Spleen (tissue), 11 donors: ENCODE data around the gene C5orf58. TPM values are rescaled to one million over a fixed set of nuclear protein-coding genes. Genes with fewer than 3 reads are reported as not detected.
A peak's percentile ranks its signal among the peaks of the same experiment; 100 is the strongest.

Source experiments
- DNase-seq: peaks from one replicate; pipeline ENCODE4 v3.0.0-alpha.2; 2020
- H3K27ac ChIP-seq, 8 donors: fragments of 200-600 bp; sonication (generic) in 7 of 8; 1 replicate in 4 of 8; 2 replicates in 4 of 8; pipeline versions ENCODE4 v1.5.0 to v1.8.0; 2016 to 2021; ENCODE audit warnings: inconsistent platforms in 4 of 8, mild to moderate bottlenecking in 4 of 8, moderate library complexity in 1 of 8
- H3K27me3 ChIP-seq, 7 donors: fragments of 200-600 bp; sonication (generic) in 6 of 7; replicated peaks in 1 of 7; 1 replicate in 4 of 7; 2 replicates in 3 of 7; pipeline versions ENCODE4 v1.5.0 to v1.8.0; 2016 to 2021; ENCODE audit warnings: inconsistent platforms in 3 of 7, mild to moderate bottlenecking in 1 of 7
- H3K36me3 ChIP-seq, 6 donors: fragments of 200-600 bp; sonication (generic) in 5 of 6; 1 replicate in 4 of 6; 2 replicates in 2 of 6; pipeline versions ENCODE4 v1.5.0 to v1.8.0; 2016 to 2021; ENCODE audit warnings: inconsistent platforms in 2 of 6
- H3K4me1 ChIP-seq, 6 donors: fragments of 200-600 bp; sonication (generic) in 5 of 6; 1 replicate in 3 of 6; 2 replicates in 3 of 6; pipeline versions ENCODE4 v1.5.0 to v1.8.0; 2016 to 2021; ENCODE audit warnings: inconsistent platforms in 3 of 6
- H3K4me3 ChIP-seq, 8 donors: fragments of 200-600 bp; sonication (generic) in 7 of 8; 1 replicate in 4 of 8; 2 replicates in 4 of 8; pipeline versions ENCODE4 v1.5.0 to v1.8.0; 2016 to 2021; ENCODE audit warnings: inconsistent platforms in 4 of 8, mild to moderate bottlenecking in 4 of 8, moderate library complexity in 2 of 8
- H3K9me3 ChIP-seq, 8 donors: fragments of 200-600 bp; sonication (generic) in 7 of 8; 1 replicate in 4 of 8; 2 replicates in 4 of 8; pipeline versions ENCODE4 v1.5.0 to v1.8.0; 2016 to 2021; ENCODE audit warnings: inconsistent platforms in 4 of 8
- CTCF ChIP-seq, 11 experiments: fragments of 200-600 bp in 7 of 11; fragments of 450-650 bp in 4 of 11; sonication (generic) in 4 of 11; IDR thresholded peaks in 8 of 11; conservative IDR thresholded peaks in 3 of 11; 1 replicate in 7 of 11; 2 replicates in 4 of 11; pipeline versions ENCODE4 v1.4.0 to v1.8.0; 2016 to 2021; ENCODE audit warnings: antibody characterized with exemption in 11 of 11, inconsistent platforms in 4 of 11, mild to moderate bottlenecking in 1 of 11
- POLR2A ChIP-seq, 3 donors: fragments of 450-650 bp; IDR thresholded peaks; one replicate each; pipeline ENCODE4 v1.5.1; 2017; ENCODE audit warnings: antibody characterized with exemption in 3 of 3, mild to moderate bottlenecking in 1 of 3
- POLR2AphosphoS5 ChIP-seq, 3 donors: sonication (generic); formaldehyde crosslinking; IDR thresholded peaks; one replicate each; pipeline ENCODE4 v1.5.1; 2017; ENCODE audit warnings: antibody characterized with exemption in 3 of 3
- WGBS, 5 donors: extraction: QIAGEN DNeasy Blood & Tissue Kit in 3 of 5; methylation state at CpG; one replicate each; pipeline versions ENCODE4 v1.1.5 to v1.1.7; 2013 to 2018; 5-methylcytosine and 5-hydroxymethylcytosine counted together
- intact Hi-C: fragments of 100-400 bp; cut with DNase I; formaldehyde crosslinking; loops from one replicate; pipeline ENCODE4 v1.15.0; 2023; ENCODE audit warnings: low total_unique reads
- polyA plus RNA-seq, 3 donors: library from polyadenylated mRNA; stranded (reverse); fragments of 200-250 nt; gene quantifications; one replicate each; pipeline ENCODE4 v1.2.1, GENCODE V29; 2013
- total RNA-seq, 7 donors: library from RNA; depleted of rRNA in 3 of 7; stranded (reverse); fragments of >200 nt in 3 of 7; fragmentation: NEBNext Ultra II Directional in 4 of 7; extraction: Animal tissue kit (Norgen Biotek cat#: 25700) in 4 of 7; gene quantifications; one replicate each; pipeline versions ENCODE4 v1.1.0 to v1.2.1, GENCODE V29; 2016 to 2021
- donor health status: healthy with polysubstance abuse.
- donor health status: DM: no; HTN: no; CAD: no; lungs with moderate emphysema.
- donor health status: DM: no; HTN: no; CAD: no.
- donor health status: Bipolar disorder and iron deficiency.
- donor health status: healthy.
- donor health status: DM: no; HTN: no; CAD: no.
- donor health status: DM: yes; HTN: yes; CAD: no.

The C5orf58 gene
- total and polyA plus RNA-seq, 10 donors: 0.35 TPM; not detected in 9

GRCh38 chr5:170268153-170268689 is 35.4 kb downstream of the C5orf58 start:
- Histone ChIP-seq H3K4me1 (peaks cover 42 to 100% (median 78%) of the 10 kb centered on the region in 6 donors), H3K27me3 (peaks cover 0 to 10% (median 0%) of the 10 kb centered on the region in 7 donors), H3K27ac (peak overlapping the region; percentile 37 to 99 (median 85)), H3K36me3 (peaks cover 0 to 100% (median 28%) of the 10 kb centered on the region in 6 donors), H3K4me3 (peak overlapping the region in 1 of 8 donors; percentile 42), H3K9me3 (no peaks in the 10 kb centered on the region)
- WGBS, 5 donors: 26 to 47% (median 40%) methylated on average over 15 of the region's 15 CpGs
- no peak for DNase-seq
- TF ChIP-seq CTCF (IDR thresholded peaks at IDR 0.05 in 8 of 11, conservative IDR thresholded peaks at IDR 0.05 in 3 of 11) (peak in 3 of 11 experiments; percentile 10 to 33 (median 29)), POLR2AphosphoS5 (IDR thresholded peaks at IDR 0.05) (no peak), POLR2A (IDR thresholded peaks at IDR 0.05) (no peak)
- intact Hi-C loops: loop anchor here (5.0 kb wide), 2 partner anchors 69 to 154 kb away; no protein-coding TSS in a partner anchor

GRCh38 chr5:170268884-170269283 is 36.1 kb downstream of the C5orf58 start:
- Histone ChIP-seq H3K9me3 (no peaks in the 10 kb centered on the region), H3K4me3 (peak overlapping the region in 1 of 8 donors; percentile 42), H3K27ac (peak overlapping the region; percentile 31 to 99 (median 85)), H3K4me1 (peaks cover 48 to 100% (median 81%) of the 10 kb centered on the region in 6 donors), H3K36me3 (peaks cover 0 to 100% (median 27%) of the 10 kb centered on the region in 6 donors), H3K27me3 (peaks cover 0 to 10% (median 0%) of the 10 kb centered on the region in 7 donors)
- intact Hi-C loops: loop anchor here (5.0 kb wide), 2 partner anchors 68 to 153 kb away; no protein-coding TSS in a partner anchor
- TF ChIP-seq CTCF (IDR thresholded peaks at IDR 0.05 in 8 of 11, conservative IDR thresholded peaks at IDR 0.05 in 3 of 11): no peak
- TF ChIP-seq POLR2AphosphoS5 (IDR thresholded peaks at IDR 0.05): peak in 1 of 3 donors; percentile 79
- 2 to 29% (median 12%) methylated on average over 3 of the region's 3 CpGs for WGBS, 5 donors
- DNase-seq: no peak

- Histone ChIP-seq H3K9me3 (no peaks in the 10 kb centered on the region), H3K27ac (peak overlapping the region; percentile 31 to 99 (median 85)), H3K4me3 (peak overlapping the region in 1 of 8 donors; percentile 5), H3K4me1 (peaks cover 49 to 100% (median 88%) of the 10 kb centered on the region in 6 donors), H3K36me3 (peaks cover 0 to 100% (median 29%) of the 10 kb centered on the region in 6 donors), H3K27me3 (peaks cover 0 to 10% (median 0%) of the 10 kb centered on the region in 7 donors)
- DNase-seq: no peak
- TF ChIP-seq CTCF (IDR thresholded peaks at IDR 0.05 in 8 of 11, conservative IDR thresholded peaks at IDR 0.05 in 3 of 11) (no peak), POLR2AphosphoS5 (IDR thresholded peaks at IDR 0.05) (peak in 1 of 3 donors; percentile 52), POLR2A (IDR thresholded peaks at IDR 0.05) (no peak)
- intact Hi-C loops: loop anchor here (5.0 kb wide), 2 partner anchors 68 to 153 kb away; no protein-coding TSS in a partner anchor
- WGBS, 5 donors: 66 to 83% (median 70%) methylated on average over 7 of the region's 7 CpGs
These were observed 36.8 kb downstream of the C5orf58 start for GRCh38 chr5:170269579-170269978.
